GM12891 (cell line): Measurements from ENCODE around the gene IL11.

Experiments used
- DNase-seq: peaks from one replicate; pipeline ENCODE4 v3.0.0; 2011; ENCODE audit warnings: low spot score; ENCODE audit not compliant: insufficient read length
- FAIRE-seq: peaks from 2 replicates; lab custom pipeline; 2011; peaks lifted over from hg19 to GRCh38; lab: Jason Lieb, UNC
- PAX5 ChIP-seq: IDR thresholded peaks from 2 replicates; pipeline ENCODE4 v1.6.1; 2011; ENCODE audit warnings: low read length, moderate library complexity, mild to moderate bottlenecking; ENCODE audit not compliant: insufficient read depth, severe bottlenecking
- POLR2A ChIP-seq: IDR thresholded peaks from 2 replicates; pipeline ENCODE4 v1.6.1; 2011; ENCODE audit warnings: low read depth, low read length, control low read depth
- POLR2AphosphoS5 ChIP-seq: IDR thresholded peaks from 2 replicates; pipeline ENCODE4 v1.6.1; 2011; ENCODE audit warnings: low read depth, low read length, control low read depth
- POU2F2 ChIP-seq: IDR thresholded peaks from 2 replicates; pipeline ENCODE4 v1.6.1; 2011; ENCODE audit warnings: low read depth, mild to moderate bottlenecking, control low read depth, low read length, moderate library complexity
- SPI1 ChIP-seq: IDR thresholded peaks from 2 replicates; pipeline ENCODE4 v1.6.1; 2011; ENCODE audit warnings: low read depth, low read length, control low read depth
- TAF1 ChIP-seq: IDR thresholded peaks from 2 replicates; pipeline ENCODE4 v1.6.1; 2011; ENCODE audit warnings: low read depth, low read length, control low read depth

Gene IL11

DNA sequence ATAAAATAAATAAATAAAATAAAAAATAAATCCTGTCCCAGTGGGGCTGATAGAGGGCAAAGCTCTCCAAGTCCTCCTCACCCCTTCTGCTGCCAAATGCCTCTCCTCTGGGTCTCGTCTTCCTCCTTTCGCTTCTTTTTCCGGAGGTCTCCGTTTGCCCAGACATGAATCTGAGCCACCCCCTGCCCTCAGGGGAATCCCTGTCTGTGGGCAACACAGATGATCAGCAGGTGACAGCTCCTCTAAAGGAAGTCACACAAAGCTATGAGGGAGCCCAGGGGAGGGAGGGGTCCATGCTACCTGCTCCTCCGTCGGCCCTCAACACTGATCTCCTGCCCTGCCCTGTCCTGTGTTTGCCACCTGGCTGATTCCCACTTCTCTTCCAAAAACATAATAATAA is 45.6 kb downstream of the IL11 start:
- FAIRE-seq (no peak), DNase-seq (no peak)
- TF ChIP-seq SPI1: no peak
- no peak for TF ChIP-seq POLR2AphosphoS5
- TF ChIP-seq POLR2A: no peak
- no peak for TF ChIP-seq PAX5
- no peak for TF ChIP-seq POU2F2
- no peak for TF ChIP-seq TAF1

GRCh38 chr19:55322204-55322885 is 47.9 kb downstream of the IL11 start:
- no peak for TF ChIP-seq POLR2A
- no peak for TF ChIP-seq POLR2AphosphoS5
- TF ChIP-seq PAX5: no peak
- no peak for TF ChIP-seq POU2F2
- no peak for TF ChIP-seq SPI1
- no peak for TF ChIP-seq TAF1
- DNase-seq (no peak), FAIRE-seq (no peak)

DNA sequence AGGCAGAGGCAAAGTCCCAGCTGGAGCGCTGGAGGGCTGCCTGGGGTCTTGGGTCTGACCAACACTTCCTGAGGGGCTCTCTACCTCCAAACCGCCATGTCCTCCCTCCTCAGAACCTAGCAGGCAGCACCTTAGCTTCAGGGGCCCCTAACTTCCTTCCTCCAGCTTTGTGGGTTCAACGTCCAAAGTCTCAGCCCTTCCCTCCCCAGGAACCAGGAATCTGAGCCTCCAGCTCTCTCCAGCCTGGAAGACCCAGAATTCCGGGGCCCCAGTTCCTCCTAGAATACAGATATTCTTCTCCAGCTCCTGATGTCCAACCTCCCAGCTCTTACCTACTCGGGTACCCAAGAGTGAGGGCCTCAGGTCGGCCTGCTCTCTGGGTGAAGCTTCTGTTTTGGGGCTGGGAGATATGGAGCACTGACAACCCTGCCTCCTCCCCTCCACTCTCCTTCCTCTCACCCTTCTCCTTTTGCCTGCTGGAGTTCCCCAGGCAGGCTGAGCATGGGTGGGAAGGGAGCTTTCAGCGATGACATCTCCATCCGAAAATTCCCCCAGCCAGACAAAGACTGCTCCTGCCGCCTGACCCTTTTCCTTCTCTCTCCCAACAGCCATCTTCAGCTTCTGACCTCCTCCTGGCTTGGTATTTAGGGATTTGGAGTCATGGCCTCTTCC is 48.7 kb downstream of the IL11 start:
- no peak for TF ChIP-seq POLR2A
- TF ChIP-seq POU2F2: no peak
- no peak for TF ChIP-seq POLR2AphosphoS5
- TF ChIP-seq PAX5: no peak
- no peak for TF ChIP-seq SPI1
- TF ChIP-seq TAF1: no peak
- no peak for FAIRE-seq
- DNase-seq: no peak

GRCh38 chr19:55320844-55321419 is 49.3 kb downstream of the IL11 start:
- DNase-seq: no peak
- no peak for TF ChIP-seq PAX5
- no peak for FAIRE-seq

DNA sequence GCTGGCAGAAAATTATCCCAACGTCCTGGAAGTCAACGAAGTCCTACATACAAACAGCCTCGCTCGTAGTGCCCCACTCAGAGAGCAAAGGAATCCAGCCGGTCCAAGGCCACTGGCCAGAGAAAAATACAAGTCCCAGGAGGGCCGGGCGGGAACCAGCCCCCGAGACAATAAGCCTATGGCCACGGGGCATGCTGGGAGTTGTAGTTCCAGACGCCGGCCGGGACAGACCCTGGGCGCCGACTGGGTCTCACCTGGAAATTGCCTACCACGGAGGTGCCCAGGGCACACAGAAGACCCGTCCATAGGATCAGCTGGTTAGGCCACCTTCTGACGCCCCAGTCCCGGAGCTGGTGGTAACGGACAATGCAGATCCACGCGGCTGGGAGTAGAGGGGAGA is 50.5 kb downstream of the IL11 start:
- DNase-seq (no peak), FAIRE-seq (no peak)
- no peak for TF ChIP-seq SPI1
- TF ChIP-seq TAF1: no peak
- no peak for TF ChIP-seq POLR2A
- TF ChIP-seq PAX5: no peak
- TF ChIP-seq POLR2AphosphoS5: no peak
- TF ChIP-seq POU2F2: no peak

DNA sequence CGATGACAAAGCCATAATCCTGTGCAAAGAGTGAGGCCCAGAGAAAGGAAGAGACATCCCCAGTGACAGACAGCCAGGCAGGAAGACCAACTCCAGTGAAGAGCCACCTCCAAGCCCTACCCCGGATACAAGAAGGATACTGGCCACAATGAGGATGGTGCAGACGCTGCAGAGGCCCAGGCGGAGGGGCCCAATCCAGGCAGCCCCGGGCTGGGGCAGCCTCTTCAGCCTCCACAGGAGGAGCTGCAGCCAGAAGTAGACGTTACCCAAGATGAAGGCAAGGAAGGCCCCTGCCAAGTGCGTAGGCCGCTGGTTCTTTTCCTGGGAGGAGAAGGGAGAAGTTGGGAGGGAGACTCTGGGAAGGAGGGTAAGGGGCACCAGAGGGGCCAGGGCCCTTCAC is 53.6 kb downstream of the IL11 start:
- FAIRE-seq (no peak), DNase-seq (no peak)
- no peak for TF ChIP-seq POLR2A
- no peak for TF ChIP-seq POLR2AphosphoS5
- TF ChIP-seq PAX5: no peak
- TF ChIP-seq TAF1: no peak
- no peak for TF ChIP-seq SPI1
- no peak for TF ChIP-seq POU2F2

DNA sequence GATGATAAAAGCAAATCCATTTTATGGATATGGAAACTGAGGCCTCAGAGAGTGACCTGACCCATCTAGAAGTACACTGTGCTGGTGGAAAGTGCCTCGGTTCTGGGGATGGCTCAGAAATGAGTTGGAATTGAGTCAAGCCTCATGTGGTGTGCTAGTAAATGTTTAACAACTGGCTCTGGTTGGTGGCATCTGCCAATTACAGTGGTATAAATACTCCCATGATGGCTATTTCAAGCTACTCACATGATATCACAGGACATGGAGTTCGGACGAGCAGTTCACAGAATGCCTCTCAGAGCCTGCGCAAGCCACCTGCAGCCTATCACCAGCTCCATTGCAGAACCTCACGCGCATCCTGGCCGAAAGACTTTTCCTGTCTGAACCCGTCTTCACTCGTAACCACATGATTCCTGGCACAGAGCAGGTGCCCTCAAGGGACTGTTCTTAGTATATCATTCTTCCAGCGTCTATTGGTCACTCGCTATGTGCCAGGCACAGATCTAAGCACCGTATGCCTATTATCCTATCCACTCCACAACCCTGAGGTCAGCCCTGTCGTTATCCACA is 54.2 kb downstream of the IL11 start:
- no peak for TF ChIP-seq POLR2A
- no peak for TF ChIP-seq SPI1
- no peak for TF ChIP-seq PAX5
- TF ChIP-seq POU2F2: no peak
- TF ChIP-seq TAF1: no peak
- TF ChIP-seq POLR2AphosphoS5: no peak
- DNase-seq: no peak
- FAIRE-seq: no peak

GRCh38 chr19:55314396-55314795 is 55.9 kb downstream of the IL11 start:
- DNase-seq: no peak
- TF ChIP-seq TAF1 (no peak), PAX5 (no peak), SPI1 (no peak), POU2F2 (no peak), POLR2A (no peak), POLR2AphosphoS5 (no peak)
- no peak for FAIRE-seq
